ENCODE data around the gene TLE4. TPM values are rescaled to one million over a fixed set of nuclear protein-coding genes. Genes with fewer than 3 reads are reported as not detected.
"Not testable (repeated sequence)": the region's sequence is repeated elsewhere in the genome, so short reads cannot be mapped to it uniquely, and the experiment has no call there.

TLE4 gene
- total RNA-seq, 2 experiments from 2014 or later: 41.2 to 45.8 TPM

DNA sequence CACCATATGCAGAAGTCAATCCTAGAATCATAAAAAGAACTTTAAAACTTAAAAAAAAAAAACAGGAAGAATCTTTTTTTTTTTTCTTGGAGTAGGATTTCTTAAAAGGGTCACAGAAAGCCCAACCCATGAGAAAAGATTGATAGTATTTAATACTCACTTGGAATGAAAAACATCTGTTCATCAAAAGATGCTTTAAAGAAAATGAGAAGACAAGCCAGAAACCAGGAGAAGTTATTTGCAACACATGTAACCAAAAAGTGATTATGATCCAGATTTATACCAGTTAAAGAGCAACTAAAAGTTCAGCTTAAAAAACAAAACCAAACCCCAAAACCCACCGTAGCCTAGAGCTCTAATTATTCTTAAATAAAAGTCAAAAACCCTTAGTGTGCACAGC, 69.3 kb downstream of the TLE4 start:
- no peak for ATAC-seq
- CTCF ChIA-PET: no interaction called here
- no peak overlapping the region for H3K4me3 Mint-ChIP-seq
- DNase-seq: no peak
- H3K36me3 Mint-ChIP-seq: peaks cover 58% of the 10 kb centered on the region
- H3K27ac Mint-ChIP-seq: no peak overlapping the region
- H3K9me3 Mint-ChIP-seq (ENCODE audit: low read depth): peaks cover 13% of the 10 kb centered on the region
- H3K4me1 Mint-ChIP-seq: peaks cover 24% of the 10 kb centered on the region
- H3K27me3 Mint-ChIP-seq: no peaks in the 10 kb centered on the region

DNA sequence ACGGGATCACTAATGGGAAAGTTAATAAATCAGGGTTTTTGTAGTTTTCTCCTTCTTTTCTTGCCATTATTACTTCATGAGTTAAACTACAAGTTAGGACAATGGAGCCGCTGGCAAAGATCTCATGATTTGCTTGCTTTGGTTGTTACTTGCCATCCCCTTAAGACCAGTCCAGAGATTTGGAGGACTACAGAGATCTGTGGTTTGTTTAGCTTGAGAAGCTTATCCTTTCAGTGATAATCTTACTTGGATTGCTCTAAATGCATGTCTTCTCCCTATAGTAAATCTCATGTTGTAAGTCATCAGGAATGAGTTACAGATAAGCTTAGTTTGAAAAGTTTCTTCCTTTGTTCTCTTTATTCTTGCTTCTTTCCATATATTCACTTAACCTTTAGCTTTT, 70.9 kb downstream of the TLE4 start:
- Mint-ChIP-seq H3K27ac (no peak overlapping the region), H3K36me3 (peaks cover 48% of the 10 kb centered on the region), H3K4me3 (no peak overlapping the region), H3K4me1 (peaks cover 12% of the 10 kb centered on the region), H3K27me3 (no peaks in the 10 kb centered on the region), H3K9me3 (ENCODE audit: low read depth) (peaks cover 13% of the 10 kb centered on the region)
- DNase-seq (no peak), ATAC-seq (no peak)
- CTCF ChIA-PET: no interaction called here

DNA sequence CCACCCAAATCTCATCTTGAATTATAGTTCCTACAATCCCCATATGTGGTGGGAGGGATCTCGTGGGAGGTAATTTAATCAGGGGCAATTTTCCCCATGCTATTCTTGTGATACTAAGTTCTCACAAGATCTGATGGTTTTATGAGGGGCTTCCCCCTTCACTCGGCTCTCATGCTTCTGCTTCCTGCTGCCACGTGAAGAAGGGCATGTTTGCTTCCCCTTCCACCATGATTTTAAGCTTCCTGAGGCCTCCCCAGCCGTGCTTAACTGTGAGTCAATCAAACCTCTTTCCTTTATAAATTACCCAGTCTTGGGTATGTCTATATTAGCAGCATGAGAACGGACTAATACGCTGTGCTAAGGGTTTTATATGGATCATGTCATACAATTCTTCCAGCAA, 72.3 kb downstream of the TLE4 start:
- Mint-ChIP-seq H3K27ac (no peak overlapping the region), H3K36me3 (peaks cover 38% of the 10 kb centered on the region), H3K4me1 (peaks cover 10% of the 10 kb centered on the region), H3K27me3 (no peaks in the 10 kb centered on the region), H3K9me3 (ENCODE audit: low read depth) (peaks cover 13% of the 10 kb centered on the region), H3K4me3 (no peak overlapping the region)
- CTCF ChIA-PET: no interaction called here
- DNase-seq (no peak), ATAC-seq (no peak)

DNA sequence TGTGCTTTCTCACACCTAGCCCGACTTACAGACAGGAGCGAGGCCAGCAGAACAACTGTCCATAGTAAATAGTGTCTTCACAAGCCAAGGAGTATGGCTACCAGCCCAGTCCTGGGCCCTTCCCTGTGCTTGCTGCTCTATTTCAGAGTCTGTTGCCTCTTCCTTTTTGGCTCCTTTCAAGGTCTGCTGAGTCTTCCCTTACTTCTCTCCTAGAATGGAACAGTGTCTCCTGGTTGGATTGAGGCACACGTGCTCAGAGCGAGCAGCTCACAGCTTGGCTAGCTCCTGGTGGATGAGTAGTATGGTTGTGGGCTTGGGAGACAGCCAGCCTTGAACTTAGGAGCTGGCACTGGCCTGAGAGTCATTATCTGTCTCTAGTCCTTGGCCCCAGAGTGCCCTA, 72.8 kb downstream of the TLE4 start:
- CTCF ChIA-PET: no interaction called here
- DNase-seq: no peak
- Mint-ChIP-seq H3K4me3 (no peak overlapping the region), H3K27ac (no peak overlapping the region), H3K27me3 (no peaks in the 10 kb centered on the region), H3K4me1 (peaks cover 8% of the 10 kb centered on the region), H3K9me3 (ENCODE audit: low read depth) (peaks cover 13% of the 10 kb centered on the region), H3K36me3 (peaks cover 36% of the 10 kb centered on the region)
- no peak for ATAC-seq

DNA sequence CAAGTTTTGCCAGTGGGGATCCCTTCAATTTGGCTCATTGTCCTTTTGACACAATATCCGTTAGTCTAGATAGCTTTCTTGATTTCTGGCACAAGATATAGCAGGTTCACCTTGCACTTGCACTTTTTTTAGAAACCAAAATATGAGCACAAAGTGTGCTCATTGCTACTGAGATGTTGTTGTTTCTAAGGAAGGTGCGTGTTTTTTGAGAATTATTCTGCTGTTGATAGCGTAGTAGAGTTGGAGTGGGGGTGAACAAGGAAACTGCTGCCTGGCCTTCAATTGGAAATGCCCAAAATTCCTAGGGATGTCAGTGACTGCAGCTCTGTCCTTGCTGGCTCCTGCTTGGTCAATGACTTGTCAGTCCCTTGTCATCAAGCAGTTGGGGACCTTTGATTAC, 73.3 kb downstream of the TLE4 start:
- no peak for ATAC-seq
- no peak overlapping the region for H3K4me3 Mint-ChIP-seq
- peaks cover 4% of the 10 kb centered on the region for H3K4me1 Mint-ChIP-seq
- DNase-seq: no peak
- H3K27me3 Mint-ChIP-seq: no peaks in the 10 kb centered on the region
- peaks cover 33% of the 10 kb centered on the region for H3K36me3 Mint-ChIP-seq
- H3K9me3 Mint-ChIP-seq (ENCODE audit: low read depth): peaks cover 13% of the 10 kb centered on the region
- CTCF ChIA-PET: no interaction called here
- H3K27ac Mint-ChIP-seq: no peak overlapping the region

DNA sequence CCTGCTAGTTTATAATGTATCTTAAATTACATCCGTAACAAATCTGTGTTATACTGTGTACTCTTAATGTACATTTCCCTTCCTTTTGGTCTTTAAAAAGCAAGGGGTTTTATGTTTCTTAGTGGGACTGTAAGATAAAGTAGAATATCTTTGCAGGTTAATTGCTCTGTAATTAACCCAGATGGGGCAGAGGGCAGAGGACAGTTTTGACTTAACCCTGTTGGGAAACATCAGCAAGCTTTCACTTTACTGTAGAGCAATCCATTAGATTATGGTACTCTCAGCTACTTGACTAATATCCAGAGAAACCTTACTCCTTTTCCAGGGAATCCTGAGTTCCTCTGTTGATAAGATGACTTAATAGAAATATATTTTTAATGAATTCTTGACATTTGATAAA, 74.3 kb downstream of the TLE4 start:
- no peaks in the 10 kb centered on the region for H3K27me3 Mint-ChIP-seq
- CTCF ChIA-PET: no interaction called here
- ATAC-seq (no peak), DNase-seq (no peak)
- peaks cover 13% of the 10 kb centered on the region for H3K9me3 Mint-ChIP-seq (ENCODE audit: low read depth)
- H3K4me1 Mint-ChIP-seq: no peaks in the 10 kb centered on the region
- H3K4me3 Mint-ChIP-seq: no peak overlapping the region
- no peak overlapping the region for H3K27ac Mint-ChIP-seq
- peaks cover 31% of the 10 kb centered on the region for H3K36me3 Mint-ChIP-seq

DNA sequence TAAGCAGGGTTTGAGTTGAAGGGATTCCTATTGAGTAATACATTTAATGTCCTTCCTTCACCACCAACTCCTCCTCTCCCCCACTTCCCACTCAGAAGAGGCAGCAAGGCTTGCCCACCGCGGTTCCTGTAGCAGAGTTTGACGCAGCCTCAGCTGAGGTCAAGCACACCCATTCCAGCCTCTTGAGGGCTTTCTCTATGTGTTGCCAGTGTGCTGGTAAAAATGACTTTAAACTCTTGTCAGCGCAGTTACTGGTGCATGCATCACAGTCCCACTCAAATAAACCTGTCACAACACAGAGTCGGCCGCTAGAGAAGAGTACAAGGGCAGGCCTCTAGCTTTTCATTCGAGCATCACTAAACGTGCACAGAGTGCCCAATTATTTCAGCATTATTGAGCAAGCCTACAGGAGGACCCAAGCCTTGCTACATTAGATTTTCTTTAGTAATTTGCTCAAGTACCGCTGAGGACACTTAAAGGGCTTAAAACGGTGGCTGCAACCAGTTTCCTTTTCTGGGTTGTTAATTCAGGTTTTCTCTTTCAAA, 79.6 kb downstream of the TLE4 start:
- ATAC-seq: no peak
- H3K4me3 Mint-ChIP-seq: no peak overlapping the region
- no peaks in the 10 kb centered on the region for H3K9me3 Mint-ChIP-seq (ENCODE audit: low read depth)
- no peak for DNase-seq
- H3K27me3 Mint-ChIP-seq: no peaks in the 10 kb centered on the region
- no peaks in the 10 kb centered on the region for H3K4me1 Mint-ChIP-seq
- CTCF ChIA-PET: no interaction called here
- H3K36me3 Mint-ChIP-seq: peaks cover 15% of the 10 kb centered on the region
- H3K27ac Mint-ChIP-seq: no peak overlapping the region

DNA sequence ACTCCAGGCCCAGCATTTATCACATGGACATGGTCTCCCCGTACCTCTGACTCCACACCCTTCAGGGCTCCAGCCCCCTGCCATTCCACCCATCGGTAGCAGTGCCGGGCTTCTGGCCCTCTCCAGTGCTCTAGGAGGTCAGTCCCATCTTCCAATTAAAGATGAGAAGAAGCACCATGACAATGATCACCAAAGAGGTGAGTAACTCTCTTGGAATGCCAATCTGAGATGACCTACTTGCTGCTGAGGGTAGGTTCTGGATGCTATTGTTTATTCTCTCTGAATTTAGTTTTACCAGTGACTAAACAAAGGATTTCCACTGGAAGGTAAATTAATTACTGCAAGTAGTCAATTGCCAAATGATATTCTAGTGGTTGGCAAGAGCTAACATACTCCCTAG, 80.8 kb downstream of the TLE4 start:
- H3K27ac Mint-ChIP-seq: no peak overlapping the region
- ATAC-seq: no peak
- no peaks in the 10 kb centered on the region for H3K4me1 Mint-ChIP-seq
- H3K4me3 Mint-ChIP-seq: no peak overlapping the region
- H3K36me3 Mint-ChIP-seq: peaks cover 23% of the 10 kb centered on the region
- H3K9me3 Mint-ChIP-seq (ENCODE audit: low read depth): no peaks in the 10 kb centered on the region
- no peak for DNase-seq
- CTCF ChIA-PET: no interaction called here
- no peaks in the 10 kb centered on the region for H3K27me3 Mint-ChIP-seq

DNA sequence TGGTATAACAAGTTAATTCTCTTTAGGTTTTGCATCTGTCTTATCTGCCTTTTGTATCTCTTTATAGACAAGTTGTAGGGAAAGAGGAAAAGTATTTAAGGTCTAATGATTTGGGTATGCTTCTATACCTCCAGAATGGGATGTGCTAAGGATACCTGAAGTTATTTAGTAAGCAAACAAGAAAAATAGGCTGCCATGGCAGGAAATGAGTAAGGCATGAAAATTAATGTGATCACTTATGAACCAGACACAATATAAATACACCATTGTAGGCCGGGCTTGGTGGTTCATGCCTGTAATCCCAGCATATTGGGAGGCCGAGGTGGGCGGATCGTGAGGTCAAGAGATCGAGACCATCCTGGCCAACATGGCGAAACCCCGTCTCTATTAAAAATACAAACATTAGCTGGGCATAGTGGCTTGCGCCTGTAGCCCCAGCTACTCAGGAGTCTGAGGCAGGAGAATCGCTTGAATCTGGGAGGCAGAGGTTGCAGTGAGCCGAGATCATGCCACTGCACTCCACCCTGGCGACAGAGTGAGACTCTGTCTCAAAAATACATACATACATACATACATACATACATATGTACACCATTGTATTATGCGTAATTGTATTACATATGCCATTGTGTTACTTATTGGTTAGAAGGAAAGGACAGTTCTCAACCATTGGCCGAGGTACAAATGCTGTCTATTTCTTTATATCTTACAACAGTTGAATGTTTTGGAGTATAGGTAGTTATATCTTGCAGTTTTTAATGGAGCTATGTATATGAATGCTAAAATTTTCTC, 83.0 kb downstream of the TLE4 start:
- H3K27me3 Mint-ChIP-seq; H3K4me1 Mint-ChIP-seq; CTCF ChIA-PET; DNase-seq; H3K9me3 Mint-ChIP-seq (ENCODE audit: low read depth); H3K27ac Mint-ChIP-seq; H3K4me3 Mint-ChIP-seq; ATAC-seq: not testable (repeated sequence)
- peaks cover 27% of the 10 kb centered on the region for H3K36me3 Mint-ChIP-seq

DNA sequence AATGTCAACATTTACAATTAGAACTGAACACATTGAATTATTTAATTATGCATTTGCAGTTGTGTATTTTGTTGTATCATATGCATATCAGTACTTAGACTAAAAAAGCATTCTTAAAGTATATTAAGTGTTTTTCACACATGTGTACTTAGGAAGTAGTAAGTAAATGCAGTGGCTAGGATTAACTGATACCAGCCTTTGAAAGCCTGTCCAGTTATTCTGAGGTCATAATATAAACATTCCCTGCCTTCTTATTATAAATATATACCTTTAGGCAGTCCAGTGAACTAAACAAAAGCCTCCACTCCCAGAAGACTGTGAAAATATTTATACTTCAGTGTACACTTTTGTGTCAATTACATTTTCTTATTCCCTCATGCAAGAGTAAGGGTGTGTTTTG, 83.8 kb downstream of the TLE4 start:
- no peaks in the 10 kb centered on the region for H3K27me3 Mint-ChIP-seq
- peaks cover 27% of the 10 kb centered on the region for H3K36me3 Mint-ChIP-seq
- H3K27ac Mint-ChIP-seq: no peak overlapping the region
- no peaks in the 10 kb centered on the region for H3K4me1 Mint-ChIP-seq
- H3K4me3 Mint-ChIP-seq: no peak overlapping the region
- DNase-seq (no peak), ATAC-seq (no peak)
- no peaks in the 10 kb centered on the region for H3K9me3 Mint-ChIP-seq (ENCODE audit: low read depth)
- CTCF ChIA-PET: no interaction called here

DNA sequence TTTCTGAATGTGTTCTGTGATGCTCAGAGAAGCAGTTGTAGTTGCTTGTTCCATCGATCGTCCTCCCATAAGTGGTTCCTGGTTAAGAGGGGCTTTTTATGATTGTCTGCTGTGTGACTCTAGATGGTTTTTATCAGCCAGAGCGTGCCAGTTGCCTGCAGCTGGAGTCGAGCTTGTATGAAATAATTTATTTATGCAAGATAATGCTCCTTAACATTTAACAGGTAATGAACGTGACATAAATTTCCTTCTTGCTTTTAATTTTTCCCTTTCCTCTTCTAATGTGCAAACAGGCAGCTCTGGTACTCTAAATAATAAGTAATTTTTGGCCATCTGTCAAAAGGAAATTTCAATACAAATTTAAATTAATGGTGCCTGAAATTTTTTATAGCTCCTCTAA, 84.4 kb downstream of the TLE4 start:
- ATAC-seq (no peak), DNase-seq (no peak)
- CTCF ChIA-PET: interaction anchor here (0.7 kb wide), 1 partner anchor 13 kb away, joined by 3 read pairs; no protein-coding TSS in a partner anchor
- Mint-ChIP-seq H3K27me3 (no peaks in the 10 kb centered on the region), H3K36me3 (peaks cover 28% of the 10 kb centered on the region), H3K27ac (no peak overlapping the region), H3K4me1 (no peaks in the 10 kb centered on the region), H3K9me3 (ENCODE audit: low read depth) (no peaks in the 10 kb centered on the region), H3K4me3 (no peak overlapping the region)

DNA sequence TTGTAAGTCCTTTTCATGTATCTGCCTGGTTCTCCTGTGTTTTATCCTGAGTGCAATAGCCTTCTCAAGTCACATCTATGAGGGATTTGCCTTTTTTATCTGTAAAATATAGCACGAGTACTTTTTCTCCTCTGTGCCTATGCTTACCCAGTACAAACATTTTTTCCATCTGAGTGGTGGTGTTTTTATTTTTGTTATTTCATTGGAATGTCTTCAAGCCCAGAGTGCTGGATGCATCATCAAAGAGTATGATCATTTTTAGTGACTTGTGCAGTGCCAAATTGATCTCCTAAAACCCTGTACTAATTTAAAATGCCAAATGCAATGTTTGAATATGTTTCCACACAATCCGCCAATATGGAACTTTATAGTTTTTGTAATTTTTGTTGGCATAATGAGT, 86.1 kb downstream of the TLE4 start:
- CTCF ChIA-PET: no interaction called here
- H3K36me3 Mint-ChIP-seq: peaks cover 30% of the 10 kb centered on the region
- no peaks in the 10 kb centered on the region for H3K4me1 Mint-ChIP-seq
- ATAC-seq (no peak), DNase-seq (no peak)
- H3K9me3 Mint-ChIP-seq (ENCODE audit: low read depth): no peaks in the 10 kb centered on the region
- H3K27ac Mint-ChIP-seq: no peak overlapping the region
- no peak overlapping the region for H3K4me3 Mint-ChIP-seq
- H3K27me3 Mint-ChIP-seq: no peaks in the 10 kb centered on the region

DNA sequence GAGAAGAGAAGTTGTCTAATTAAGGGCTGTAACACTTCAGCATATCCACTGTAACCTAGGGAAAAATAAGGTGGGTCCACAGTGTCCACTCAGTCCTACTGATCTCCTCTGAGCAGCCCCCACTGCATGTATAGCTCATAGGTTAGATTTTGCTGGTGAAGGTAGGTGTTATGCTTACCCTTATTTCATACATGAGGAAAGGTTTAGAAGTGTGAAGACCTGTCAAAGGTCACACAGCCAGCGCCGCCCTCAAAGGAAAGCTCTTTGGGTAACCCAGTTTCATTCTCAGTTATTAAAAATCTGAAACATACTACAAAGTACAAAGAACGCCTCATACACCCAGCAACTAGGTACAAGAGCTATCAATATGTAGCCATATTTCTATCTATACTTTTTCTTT, 87.2 kb downstream of the TLE4 start:
- no peaks in the 10 kb centered on the region for H3K27me3 Mint-ChIP-seq
- ATAC-seq (no peak), DNase-seq (no peak)
- no peaks in the 10 kb centered on the region for H3K9me3 Mint-ChIP-seq (ENCODE audit: low read depth)
- peaks cover 25% of the 10 kb centered on the region for H3K36me3 Mint-ChIP-seq
- peaks cover 4% of the 10 kb centered on the region for H3K4me1 Mint-ChIP-seq
- no peak overlapping the region for H3K4me3 Mint-ChIP-seq
- H3K27ac Mint-ChIP-seq: no peak overlapping the region
- CTCF ChIA-PET: no interaction called here

DNA sequence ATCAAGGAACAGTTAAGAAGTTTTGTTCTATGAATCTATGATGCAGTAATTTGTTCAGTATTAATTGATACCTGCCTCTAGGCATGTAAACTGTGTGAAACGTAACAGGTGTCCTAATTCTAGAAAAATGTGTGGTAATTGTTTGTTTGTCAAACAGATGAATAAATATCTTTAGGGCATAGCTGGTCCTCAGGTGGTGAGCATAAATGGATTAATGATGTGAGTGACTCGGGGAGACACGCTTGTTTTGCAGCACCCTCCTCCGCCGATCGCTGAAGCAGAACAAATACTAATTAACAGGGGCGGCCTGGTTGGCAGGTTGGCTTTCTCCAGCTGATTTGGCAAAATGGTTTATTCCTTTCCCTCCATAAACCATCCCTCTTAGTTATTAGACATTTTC, 88.8 kb downstream of the TLE4 start:
- CTCF ChIA-PET: no interaction called here
- Mint-ChIP-seq H3K36me3 (peaks cover 21% of the 10 kb centered on the region), H3K4me3 (no peak overlapping the region), H3K27me3 (no peaks in the 10 kb centered on the region), H3K27ac (no peak overlapping the region), H3K9me3 (ENCODE audit: low read depth) (no peaks in the 10 kb centered on the region), H3K4me1 (peaks cover 4% of the 10 kb centered on the region)
- no peak for ATAC-seq
- DNase-seq: no peak
